ENCODE results near the gene GATAD2A. TPM values are rescaled to one million over a fixed set of nuclear protein-coding genes. Genes with fewer than 3 reads are reported as not detected.

GATAD2A gene
- total and polyA plus RNA-seq, 2 of the 13 experiments (the other 11 are each of a cell fraction or from before 2014, with no cell fraction given): 16.8 to 28.6 TPM

DNA sequence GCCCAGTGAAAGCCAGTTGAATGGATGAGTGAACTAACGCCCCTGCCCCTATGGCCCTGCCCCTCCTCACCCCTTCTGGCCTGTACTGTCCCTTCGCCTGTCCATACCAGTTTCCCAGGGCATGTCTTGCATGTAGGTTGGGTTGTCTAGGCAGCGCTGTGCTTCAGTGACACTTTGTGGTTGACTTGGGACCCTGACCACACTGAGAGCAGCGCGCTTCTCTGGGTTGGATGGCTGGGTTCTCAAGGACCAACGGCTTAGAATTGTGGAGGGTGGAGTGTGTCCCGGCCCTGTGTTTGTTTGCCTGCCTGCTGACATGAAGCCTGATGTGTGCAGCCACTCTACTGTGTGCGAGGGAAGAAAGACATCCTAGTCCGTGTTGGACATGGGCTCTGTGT, 15.8 kb downstream of the GATAD2A start:
- ChIA-PET POLR2A (no interaction called here), CTCF (ENCODE audit: low intra/inter-chr PET ratio, low total read pairs) (no interaction called here)
- Histone ChIP-seq H3K79me2 (ENCODE audit: insufficient read depth, low read length) (peaks cover 92% of the 10 kb centered on the region), H3K4me1 (ENCODE audit: insufficient read depth, low read length) (peaks cover 9% of the 10 kb centered on the region), H2AFZ (ENCODE audit: low read length) (no peak overlapping the region), H4K20me1 (ENCODE audit: insufficient read depth, low read length) (peaks cover 21% of the 10 kb centered on the region; the same call in 1 of the 2 replicates), H3K9ac (ENCODE audit: insufficient read depth, low read depth, low read length) (no peak overlapping the region), H3K27ac (ENCODE audit: extremely low read length, insufficient read depth, low read length) (no peak overlapping the region), H3K4me2 (ENCODE audit: low read depth, low read length) (no peak overlapping the region), H3K36me3 (replicated peaks in 1 of 2; ENCODE audit: control insufficient read depth in 1 of 2, insufficient read depth in 2 of 2, low read length in 2 of 2) (peaks cover 0 to 1% of the 10 kb centered on the region in 2 experiments; a peak in 1 of 5 replicates), H3K4me3 (replicated peaks in 1 of 3; ENCODE audit: insufficient read depth in 1 of 3, low read depth in 2 of 3, low read length in 3 of 3) (no peak overlapping the region), H3K9me3 (ENCODE audit: low read length) (no peaks in the 10 kb centered on the region), H3K27me3 (ENCODE audit: control insufficient read depth in 1 of 2, insufficient read depth in 2 of 2, low read length in 2 of 2) (no peaks in the 10 kb centered on the region)
- no peak for ATAC-seq
- TF ChIP-seq MBNL3 (CRISPR knock-in tag; conservative IDR thresholded peaks at IDR 0.05) (no peak), MNT (IDR thresholded peaks at IDR 0.05) (no peak), ZBTB38 (CRISPR knock-in tag; IDR thresholded peaks at IDR 0.05) (0 out of 2 replicates have a peak, but pooled peaks have one; percentile 13)
- no peak for DNase-seq (ENCODE audit: low spot score)
- in situ Hi-C loops (cut with HindIII; ENCODE audit: extremely low pct_ligation_motif_present, low pct_unique_long_range_greater_than_20kb): no loop called here
- BruUV-seq (replicated peaks): no TSS peak
- WGBS (ENCODE audit: low lambda C conversion rate): 93% methylated on average over 5 of the region's 9 CpGs
- intact Hi-C loops (cut with micrococcal nuclease; ENCODE audit: unreplicated experiment): no loop called here
- FAIRE-seq: no peak

GRCh38 chr19:19422156-19422555, 16.7 kb downstream of the GATAD2A start:
- H3K4me1 ChIP-seq (ENCODE audit: insufficient read depth, low read length): peaks cover 14% of the 10 kb centered on the region
- H3K79me2 ChIP-seq (ENCODE audit: insufficient read depth, low read length): peaks cover 92% of the 10 kb centered on the region
- H3K36me3 ChIP-seq (replicated peaks in 1 of 2; ENCODE audit: control insufficient read depth in 1 of 2, insufficient read depth in 2 of 2, low read length in 2 of 2): no peaks in the 10 kb centered on the region; a peak in 1 of 5 replicates
- H3K27ac ChIP-seq (ENCODE audit: extremely low read length, insufficient read depth, low read length): no peak overlapping the region
- peak; percentile 42; the same call in 1 of the 2 replicates for TF ChIP-seq ZBTB33 (CRISPR knock-in tag; IDR thresholded peaks at IDR 0.05)
- no peak for TF ChIP-seq KMT2A (CRISPR knock-in tag; IDR thresholded peaks at IDR 0.05)
- TF ChIP-seq, protein P1, sequence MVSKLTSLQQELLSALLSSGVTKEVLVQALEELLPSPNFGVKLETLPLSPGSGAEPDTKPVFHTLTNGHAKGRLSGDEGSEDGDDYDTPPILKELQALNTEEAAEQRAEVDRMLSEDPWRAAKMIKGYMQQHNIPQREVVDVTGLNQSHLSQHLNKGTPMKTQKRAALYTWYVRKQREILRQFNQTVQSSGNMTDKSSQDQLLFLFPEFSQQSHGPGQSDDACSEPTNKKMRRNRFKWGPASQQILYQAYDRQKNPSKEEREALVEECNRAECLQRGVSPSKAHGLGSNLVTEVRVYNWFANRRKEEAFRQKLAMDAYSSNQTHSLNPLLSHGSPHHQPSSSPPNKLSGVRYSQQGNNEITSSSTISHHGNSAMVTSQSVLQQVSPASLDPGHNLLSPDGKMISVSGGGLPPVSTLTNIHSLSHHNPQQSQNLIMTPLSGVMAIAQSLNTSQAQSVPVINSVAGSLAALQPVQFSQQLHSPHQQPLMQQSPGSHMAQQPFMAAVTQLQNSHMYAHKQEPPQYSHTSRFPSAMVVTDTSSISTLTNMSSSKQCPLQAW (CRISPR knock-in tag; IDR thresholded peaks at IDR 0.05): no peak
- no peak for TF ChIP-seq CREB1 (IDR thresholded peaks at IDR 0.05)
- TF ChIP-seq CREB1 (CRISPR knock-in tag; IDR thresholded peaks at IDR 0.05): no peak
- TF ChIP-seq CCDC6 (CRISPR knock-in tag; IDR thresholded peaks at IDR 0.05): no peak
- TF ChIP-seq PRPF4 (IDR thresholded peaks at IDR 0.05; ENCODE audit: low read depth, low read length, poor library complexity, severe bottlenecking): no peak
- no peak for TF ChIP-seq ZFP36 (IDR thresholded peaks at IDR 0.05; ENCODE audit: borderline replicate concordance, low read depth, low read length, partially characterized antibody)
- TF ChIP-seq ATF1 (CRISPR knock-in tag; IDR thresholded peaks at IDR 0.05): no peak
- TF ChIP-seq MAFF (IDR thresholded peaks at IDR 0.05; ENCODE audit: low read depth, low read length): 0 out of 2 replicates have a peak, but pooled peaks have one; percentile 7
- CTCF ChIA-PET (ENCODE audit: low intra/inter-chr PET ratio, low total read pairs): no interaction called here
- over 99% methylated on average over 5 of the region's 5 CpGs for WGBS (ENCODE audit: low lambda C conversion rate)
- no peaks in the 10 kb centered on the region for H3K27me3 ChIP-seq (ENCODE audit: control insufficient read depth in 1 of 2, insufficient read depth in 2 of 2, low read length in 2 of 2)
- FAIRE-seq: no peak
- H3K4me3 ChIP-seq (replicated peaks in 1 of 3; ENCODE audit: insufficient read depth in 1 of 3, low read depth in 2 of 3, low read length in 3 of 3): no peak overlapping the region
- in situ Hi-C loops (cut with HindIII; ENCODE audit: extremely low pct_ligation_motif_present, low pct_unique_long_range_greater_than_20kb): no loop called here
- no peaks in the 10 kb centered on the region for H3K9me3 ChIP-seq (ENCODE audit: low read length)
- intact Hi-C loops (cut with micrococcal nuclease; ENCODE audit: unreplicated experiment): no loop called here
- POLR2A ChIA-PET: no interaction called here
- DNase-seq (ENCODE audit: low spot score): no peak
- no TSS peak for BruUV-seq (replicated peaks)
- peaks cover 17% of the 10 kb centered on the region; the same call in 1 of the 2 replicates for H4K20me1 ChIP-seq (ENCODE audit: insufficient read depth, low read length)
- ATAC-seq: no peak
- H3K4me2 ChIP-seq (ENCODE audit: low read depth, low read length): no peak overlapping the region
- no peak overlapping the region for H2AFZ ChIP-seq (ENCODE audit: low read length)
- no peak overlapping the region for H3K9ac ChIP-seq (ENCODE audit: insufficient read depth, low read depth, low read length)
